ENCODE measurements around the gene PIK3C2G. TPM values are rescaled to one million over a fixed set of nuclear protein-coding genes. Genes with fewer than 3 reads are reported as not detected.

The PIK3C2G gene
- total and polyA plus RNA-seq, 2 donors from 2014 or later: 4.4 to 5.8 TPM

- FAIRE-seq (no peak), DNase-seq (no peak)
- no peak overlapping the region for H3K9ac ChIP-seq (ENCODE audit: low read length in 3 of 3)
- no peaks in the 10 kb centered on the region for H3K27me3 ChIP-seq (ENCODE audit: control insufficient read depth, insufficient read depth, low read length)
- no peak overlapping the region for H3K4me3 ChIP-seq (ENCODE audit: low read length in 3 of 3)
- H3K27ac ChIP-seq (ENCODE audit: low read depth in 2 of 2, low read length in 2 of 2): no peak overlapping the region
- H3K9me3 ChIP-seq (ENCODE audit: control insufficient read depth in 2 of 3, insufficient read depth in 1 of 3, low read length in 3 of 3): no peaks in the 10 kb centered on the region
- H3K36me3 ChIP-seq (ENCODE audit: control insufficient read depth in 2 of 3, insufficient read depth in 3 of 3, low read length in 3 of 3): no peaks in the 10 kb centered on the region
- H3K4me1 ChIP-seq (ENCODE audit: control insufficient read depth in 2 of 3, insufficient read depth in 2 of 3, low read depth in 1 of 3, low read length in 3 of 3): no peaks in the 10 kb centered on the region
- TF ChIP-seq CTCF (IDR thresholded peaks at IDR 0.05; ENCODE audit: borderline replicate concordance, extremely low read depth, insufficient read depth): no peak
- intact Hi-C loops (cut with DNase I): no loop called here
Observed at GRCh38 chr12:18468246-18469075, 207.1 kb downstream of the PIK3C2G start.

- Histone ChIP-seq H3K9ac (ENCODE audit: low read length in 3 of 3) (no peak overlapping the region), H3K4me3 (ENCODE audit: low read length in 3 of 3) (no peak overlapping the region), H3K36me3 (ENCODE audit: control insufficient read depth in 2 of 3, insufficient read depth in 3 of 3, low read length in 3 of 3) (no peaks in the 10 kb centered on the region), H3K27ac (ENCODE audit: low read depth in 2 of 2, low read length in 2 of 2) (no peak overlapping the region), H3K4me1 (ENCODE audit: control insufficient read depth in 2 of 3, insufficient read depth in 2 of 3, low read depth in 1 of 3, low read length in 3 of 3) (no peaks in the 10 kb centered on the region), H3K27me3 (ENCODE audit: control insufficient read depth, insufficient read depth, low read length) (no peaks in the 10 kb centered on the region), H3K9me3 (ENCODE audit: control insufficient read depth in 2 of 3, insufficient read depth in 1 of 3, low read length in 3 of 3) (no peaks in the 10 kb centered on the region)
- intact Hi-C loops (cut with DNase I): no loop called here
- FAIRE-seq (no peak), DNase-seq (no peak)
- TF ChIP-seq CTCF (IDR thresholded peaks at IDR 0.05; ENCODE audit: borderline replicate concordance, extremely low read depth, insufficient read depth): no peak
Observed at GRCh38 chr12:18470251-18470650, 208.9 kb downstream of the PIK3C2G start.

- DNase-seq: no peak
- no peak for TF ChIP-seq CTCF (IDR thresholded peaks at IDR 0.05; ENCODE audit: borderline replicate concordance, extremely low read depth, insufficient read depth)
- H3K4me1 ChIP-seq (ENCODE audit: control insufficient read depth in 2 of 3, insufficient read depth in 2 of 3, low read depth in 1 of 3, low read length in 3 of 3): no peaks in the 10 kb centered on the region
- FAIRE-seq: no peak
- H3K27me3 ChIP-seq (ENCODE audit: control insufficient read depth, insufficient read depth, low read length): no peaks in the 10 kb centered on the region
- H3K27ac ChIP-seq (ENCODE audit: low read depth in 2 of 2, low read length in 2 of 2): no peak overlapping the region
- intact Hi-C loops (cut with DNase I): no loop called here
- no peak overlapping the region for H3K9ac ChIP-seq (ENCODE audit: low read length in 3 of 3)
- no peaks in the 10 kb centered on the region for H3K36me3 ChIP-seq (ENCODE audit: control insufficient read depth in 2 of 3, insufficient read depth in 3 of 3, low read length in 3 of 3)
- H3K4me3 ChIP-seq (ENCODE audit: low read length in 3 of 3): no peak overlapping the region
- H3K9me3 ChIP-seq (ENCODE audit: control insufficient read depth in 2 of 3, insufficient read depth in 1 of 3, low read length in 3 of 3): no peaks in the 10 kb centered on the region
Observed at GRCh38 chr12:18472304-18472703, 211.0 kb downstream of the PIK3C2G start.

Data from kidney (tissue), 14 donors.